ENCODE measurements around the gene HSF4. TPM values are rescaled to one million over a fixed set of nuclear protein-coding genes. Genes with fewer than 3 reads are reported as not detected.

HSF4 gene
- total RNA-seq, 1 donor from 2014 or later: 64.9 TPM

GRCh38 chr16:67161595-67162058 lies 2.9 kb upstream of the HSF4 start:
- intact Hi-C loops (cut with DNase I): no loop called here
- TF ChIP-seq CTCF (IDR thresholded peaks at IDR 0.05): no peak
- DNase-seq (ENCODE audit: low spot score in 2 of 2): no peak
- Histone ChIP-seq H3K36me3 (no peaks in the 10 kb centered on the region), H3K27ac (no peak overlapping the region), H3K4me3 (peak overlapping the region; percentile 82 to 89), H3K4me1 (peaks cover 21 to 41% of the 10 kb centered on the region in 2 donors), H3K27me3 (no peaks in the 10 kb centered on the region), H3K9me3 (no peaks in the 10 kb centered on the region)

GRCh38 chr16:67162506-67163163 lies 1.9 kb upstream of the HSF4 start:
- intact Hi-C loops (cut with DNase I): loop anchor here (1.0 kb wide), 1 partner anchor 22 kb away; no protein-coding TSS in a partner anchor
- no peak for TF ChIP-seq CTCF (IDR thresholded peaks at IDR 0.05)
- no peaks in the 10 kb centered on the region for H3K27me3 ChIP-seq
- H3K36me3 ChIP-seq: no peaks in the 10 kb centered on the region
- peak overlapping the region; percentile 50 to 57 for H3K4me3 ChIP-seq
- peaks cover 21 to 41% of the 10 kb centered on the region in 2 donors for H3K4me1 ChIP-seq
- no peaks in the 10 kb centered on the region for H3K9me3 ChIP-seq
- peak overlapping the region; percentile 77 to 79 for H3K27ac ChIP-seq
- DNase-seq (ENCODE audit: low spot score in 2 of 2): no peak

GRCh38 chr16:67163164-67163998 lies 1.2 kb upstream of the HSF4 start:
- intact Hi-C loops (cut with DNase I): loop anchor here (1.0 kb wide), 1 partner anchor 21 kb away; no protein-coding TSS in a partner anchor

GRCh38 chr16:67163999-67164558 lies 466 bp upstream of the HSF4 start:
- Histone ChIP-seq H3K4me1 (peaks cover 22 to 42% of the 10 kb centered on the region in 2 donors), H3K4me3 (peak overlapping the region; percentile 50 to 57), H3K9me3 (no peaks in the 10 kb centered on the region), H3K27me3 (no peaks in the 10 kb centered on the region), H3K27ac (peak overlapping the region; percentile 77 to 79), H3K36me3 (no peaks in the 10 kb centered on the region)
- intact Hi-C loops (cut with DNase I): loop anchor here (1.0 kb wide), 1 partner anchor 20 kb away; no protein-coding TSS in a partner anchor
- no peak for DNase-seq (ENCODE audit: low spot score in 2 of 2)
- no peak for TF ChIP-seq CTCF (IDR thresholded peaks at IDR 0.05)

More at GRCh38 chr16:67163164-67163998, 1.2 kb upstream of the HSF4 start:
- Histone ChIP-seq H3K4me1 (peaks cover 21 to 41% of the 10 kb centered on the region in 2 donors), H3K4me3 (peak overlapping the region; percentile 50 to 57), H3K27ac (peak overlapping the region; percentile 77 to 79), H3K36me3 (no peaks in the 10 kb centered on the region), H3K27me3 (no peaks in the 10 kb centered on the region), H3K9me3 (no peaks in the 10 kb centered on the region)
- DNase-seq (ENCODE audit: low spot score in 2 of 2): peak in 1 of 2 donors; percentile 86
- TF ChIP-seq CTCF (IDR thresholded peaks at IDR 0.05): peak in 1 of 3 experiments; percentile 10

All from ascending aorta (tissue), 2 donors.